Activated naive CD4-positive, alpha-beta T cell treated with anti-CD3 and anti-CD28 coated beads for 36 hours (primary cell): ENCODE data around the gene VAT1L. TPM values are rescaled to one million over a fixed set of nuclear protein-coding genes. Genes with fewer than 3 reads are reported as not detected.

Source experiments
- CTCF ChIA-PET: fragments of 350-600 bp; sonication (Branson Sonifier 250); formaldehyde crosslinking; loops from one replicate; lab custom pipeline; 2021; ENCODE audit warnings: antibody characterized with exemption; lab: Charles Lee
- DNase-seq: peaks from one replicate; pipeline ENCODE4 v3.0.0-alpha.2; 2020
- H3K27ac Mint-ChIP-seq: one replicate; pipeline ENCODE4 v1.8.0; 2021; ENCODE audit warnings: mild to moderate bottlenecking, mixed read lengths
- H3K27me3 Mint-ChIP-seq: one replicate; pipeline ENCODE4 v1.8.0; 2021; ENCODE audit warnings: low read depth, mixed read lengths
- H3K36me3 Mint-ChIP-seq: one replicate; pipeline ENCODE4 v1.8.0; 2021; ENCODE audit warnings: low read depth, mixed read lengths
- H3K4me1 Mint-ChIP-seq: one replicate; pipeline ENCODE4 v1.8.0; 2021; ENCODE audit warnings: low read depth, mixed read lengths
- H3K4me3 Mint-ChIP-seq: one replicate; pipeline ENCODE4 v1.8.0; 2021; ENCODE audit warnings: mild to moderate bottlenecking, moderate library complexity, mixed read lengths
- H3K9me3 Mint-ChIP-seq: one replicate; pipeline ENCODE4 v1.8.0; 2021; ENCODE audit warnings: mixed read lengths
- intact Hi-C: fragments of 100-400 bp; cut with micrococcal nuclease; formaldehyde crosslinking; loops from one replicate; pipeline ENCODE4 v1.15.1; 2023
- total RNA-seq, 2 experiments: library from RNA; stranded (reverse); gene quantifications; one replicate each; pipeline ENCODE4 v1.2.3, GENCODE V29; 2021

The VAT1L gene
- total RNA-seq, 2 experiments from 2014 or later, result not detected

GRCh38 chr16:77820340-77820739 is 32.0 kb downstream of the VAT1L start:
- H3K36me3 Mint-ChIP-seq, result no peaks in the 10 kb centered on the region
- H3K9me3 Mint-ChIP-seq, result no peaks in the 10 kb centered on the region
- H3K27me3 Mint-ChIP-seq, result peaks cover 13% of the 10 kb centered on the region
- CTCF ChIA-PET, result no interaction called here
- no peak overlapping the region for H3K4me3 Mint-ChIP-seq
- H3K27ac Mint-ChIP-seq, result no peak overlapping the region
- no peaks in the 10 kb centered on the region for H3K4me1 Mint-ChIP-seq
- intact Hi-C loops, result no loop called here
- no peak for DNase-seq

GRCh38 chr16:77822661-77823060 is 34.3 kb downstream of the VAT1L start:
- peaks cover 10% of the 10 kb centered on the region for H3K27me3 Mint-ChIP-seq
- CTCF ChIA-PET, result no interaction called here
- intact Hi-C loops, result no loop called here
- no peaks in the 10 kb centered on the region for H3K9me3 Mint-ChIP-seq
- H3K4me1 Mint-ChIP-seq, result no peaks in the 10 kb centered on the region
- H3K27ac Mint-ChIP-seq, result no peak overlapping the region
- no peak overlapping the region for H3K4me3 Mint-ChIP-seq
- H3K36me3 Mint-ChIP-seq, result no peaks in the 10 kb centered on the region
- DNase-seq, result no peak

GRCh38 chr16:77823067-77823466 is 34.7 kb downstream of the VAT1L start:
- intact Hi-C loops, result no loop called here
- H3K27me3 Mint-ChIP-seq, result peaks cover 10% of the 10 kb centered on the region
- H3K4me1 Mint-ChIP-seq, result no peaks in the 10 kb centered on the region

GRCh38 chr16:77825196-77825595 is 36.8 kb downstream of the VAT1L start:
- Mint-ChIP-seq H3K27ac (no peak overlapping the region), H3K36me3 (no peaks in the 10 kb centered on the region), H3K27me3 (peaks cover 10% of the 10 kb centered on the region), H3K9me3 (no peaks in the 10 kb centered on the region), H3K4me3 (no peak overlapping the region), H3K4me1 (no peaks in the 10 kb centered on the region)
- intact Hi-C loops, result no loop called here
- DNase-seq, result no peak
- CTCF ChIA-PET, result no interaction called here

More at GRCh38 chr16:77823067-77823466, 34.7 kb downstream of the VAT1L start:
- CTCF ChIA-PET, result no interaction called here
- Mint-ChIP-seq H3K36me3 (no peaks in the 10 kb centered on the region), H3K27ac (no peak overlapping the region), H3K9me3 (no peaks in the 10 kb centered on the region), H3K4me3 (no peak overlapping the region)
- no peak for DNase-seq

- Mint-ChIP-seq H3K4me1 (no peaks in the 10 kb centered on the region), H3K36me3 (no peaks in the 10 kb centered on the region), H3K27ac (no peak overlapping the region), H3K9me3 (no peaks in the 10 kb centered on the region), H3K27me3 (peaks cover 10% of the 10 kb centered on the region), H3K4me3 (no peak overlapping the region)
- no peak for DNase-seq
- intact Hi-C loops, result no loop called here
- CTCF ChIA-PET, result no interaction called here
Measured at GRCh38 chr16:77827032-77827431, 38.7 kb downstream of the VAT1L start.

- intact Hi-C loops, result no loop called here
- H3K4me3 Mint-ChIP-seq, result no peak overlapping the region
- no peaks in the 10 kb centered on the region for H3K4me1 Mint-ChIP-seq
- CTCF ChIA-PET, result no interaction called here
- no peaks in the 10 kb centered on the region for H3K27me3 Mint-ChIP-seq
- DNase-seq, result no peak
- H3K36me3 Mint-ChIP-seq, result no peaks in the 10 kb centered on the region
- no peaks in the 10 kb centered on the region for H3K9me3 Mint-ChIP-seq
- H3K27ac Mint-ChIP-seq, result no peak overlapping the region
Measured at GRCh38 chr16:77833921-77834634, 45.7 kb downstream of the VAT1L start.

- Mint-ChIP-seq H3K4me1 (no peaks in the 10 kb centered on the region), H3K9me3 (no peaks in the 10 kb centered on the region), H3K4me3 (no peak overlapping the region), H3K36me3 (no peaks in the 10 kb centered on the region), H3K27ac (no peak overlapping the region), H3K27me3 (peaks cover 5% of the 10 kb centered on the region)
- intact Hi-C loops, result no loop called here
- DNase-seq, result no peak
- CTCF ChIA-PET, result no interaction called here
Measured at GRCh38 chr16:77834635-77835540, 46.5 kb downstream of the VAT1L start.

GRCh38 chr16:77836801-77837200 is 48.4 kb downstream of the VAT1L start:
- DNase-seq, result no peak

GRCh38 chr16:77838597-77839255 is 50.4 kb downstream of the VAT1L start:
- H3K27ac Mint-ChIP-seq, result no peak overlapping the region
- H3K4me3 Mint-ChIP-seq, result no peak overlapping the region
- H3K9me3 Mint-ChIP-seq, result no peaks in the 10 kb centered on the region
- no peak for DNase-seq
- no peaks in the 10 kb centered on the region for H3K4me1 Mint-ChIP-seq
- intact Hi-C loops, result no loop called here
- CTCF ChIA-PET, result no interaction called here
- no peaks in the 10 kb centered on the region for H3K36me3 Mint-ChIP-seq
- peaks cover 7% of the 10 kb centered on the region for H3K27me3 Mint-ChIP-seq

More at GRCh38 chr16:77836801-77837200, 48.4 kb downstream of the VAT1L start:
- intact Hi-C loops, result no loop called here
- CTCF ChIA-PET, result no interaction called here
- Mint-ChIP-seq H3K4me1 (no peaks in the 10 kb centered on the region), H3K36me3 (no peaks in the 10 kb centered on the region), H3K9me3 (no peaks in the 10 kb centered on the region), H3K27ac (no peak overlapping the region), H3K27me3 (peaks cover 5% of the 10 kb centered on the region), H3K4me3 (no peak overlapping the region)

- Mint-ChIP-seq H3K9me3 (no peaks in the 10 kb centered on the region), H3K4me3 (no peak overlapping the region), H3K36me3 (no peaks in the 10 kb centered on the region), H3K4me1 (no peaks in the 10 kb centered on the region), H3K27ac (no peak overlapping the region), H3K27me3 (peaks cover 10% of the 10 kb centered on the region)
- intact Hi-C loops, result no loop called here
- CTCF ChIA-PET, result no interaction called here
- no peak for DNase-seq
Measured at GRCh38 chr16:77840093-77840492, 51.7 kb downstream of the VAT1L start.

- peaks cover 17% of the 10 kb centered on the region for H3K27me3 Mint-ChIP-seq
- CTCF ChIA-PET, result no interaction called here
- intact Hi-C loops, result no loop called here
- no peak for DNase-seq
- H3K4me1 Mint-ChIP-seq, result no peaks in the 10 kb centered on the region
- H3K27ac Mint-ChIP-seq, result no peak overlapping the region
- H3K9me3 Mint-ChIP-seq, result no peaks in the 10 kb centered on the region
- H3K4me3 Mint-ChIP-seq, result no peak overlapping the region
- no peaks in the 10 kb centered on the region for H3K36me3 Mint-ChIP-seq
Measured at GRCh38 chr16:77840673-77841501, 52.5 kb downstream of the VAT1L start.

- peaks cover 17% of the 10 kb centered on the region for H3K27me3 Mint-ChIP-seq
- no peaks in the 10 kb centered on the region for H3K4me1 Mint-ChIP-seq
- no peak for DNase-seq
- no peak overlapping the region for H3K4me3 Mint-ChIP-seq
- no peaks in the 10 kb centered on the region for H3K36me3 Mint-ChIP-seq
- intact Hi-C loops, result no loop called here
- CTCF ChIA-PET, result no interaction called here
- H3K9me3 Mint-ChIP-seq, result no peaks in the 10 kb centered on the region
- H3K27ac Mint-ChIP-seq, result no peak overlapping the region
Measured at GRCh38 chr16:77841502-77841763, 53.1 kb downstream of the VAT1L start.
